MM.1S (cell line): ENCODE results near the gene BTRC.

Experiments
- CTCF ChIP-seq: fragments of 300-600 bp; sonication (generic); IDR thresholded peaks from 2 replicates; pipeline ENCODE4 v1.5.1; 2016; ENCODE audit warnings: antibody characterized with exemption, low read length, mixed read lengths
- EZH2 ChIP-seq: fragments of 300-600 bp; sonication (generic); optimal IDR thresholded peaks from 2 replicates; pipeline ENCODE3; 2017; ENCODE audit warnings: low read depth, mild to moderate bottlenecking, antibody characterized with exemption, low read length, mixed read lengths
- EZH2phosphoT487 ChIP-seq: fragments of 300-600 bp; sonication (generic); IDR thresholded peaks from 2 replicates; pipeline ENCODE4 v1.6.1; 2018; ENCODE audit warnings: antibody characterized with exemption, low read length

- TF ChIP-seq CTCF, result no peak
- TF ChIP-seq EZH2phosphoT487, result no peak
- no peak for TF ChIP-seq EZH2
Observed at GRCh38 chr10:101485207-101485606, 131.2 kb downstream of the BTRC start.
